Stimulated activated CD8-positive, alpha-beta memory T cell treated with anti-CD3 and anti-CD28 coated beads, Interleukin-15, amount 100 ng/mL, for 4 hours (primary cell): ENCODE data around the gene ADAMTS7.
"Not testable (repeated sequence)": the region's sequence is repeated elsewhere in the genome, so short reads cannot be mapped to it uniquely, and the experiment has no call there.

Experiments
- DNase-seq, 2 donors: peaks; one replicate each; pipeline ENCODE4 v3.0.0-alpha.2; 2020; ENCODE audit warnings: low read depth in 2 of 2

Gene ADAMTS7

DNA sequence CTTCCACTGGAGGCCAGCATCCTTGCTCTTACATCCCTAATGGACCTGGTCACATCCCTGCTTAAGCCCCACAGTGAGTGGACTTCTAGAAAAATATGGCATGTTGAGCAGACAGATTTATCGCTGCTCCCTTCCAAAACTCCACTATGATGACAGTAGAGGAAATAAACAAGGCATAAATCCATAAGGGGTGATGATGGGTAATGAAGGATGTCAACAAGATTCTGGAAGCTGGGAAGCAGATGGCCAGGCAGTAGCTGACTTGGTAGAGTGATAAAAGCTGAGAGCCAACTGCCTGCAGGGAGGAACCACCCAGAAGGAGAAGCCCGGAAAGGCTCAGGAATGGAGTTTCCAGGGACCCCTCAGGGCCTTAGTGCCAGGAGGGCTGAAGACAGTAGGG is 28.9 kb downstream of the ADAMTS7 start:
- not testable (repeated sequence) for DNase-seq

DNA sequence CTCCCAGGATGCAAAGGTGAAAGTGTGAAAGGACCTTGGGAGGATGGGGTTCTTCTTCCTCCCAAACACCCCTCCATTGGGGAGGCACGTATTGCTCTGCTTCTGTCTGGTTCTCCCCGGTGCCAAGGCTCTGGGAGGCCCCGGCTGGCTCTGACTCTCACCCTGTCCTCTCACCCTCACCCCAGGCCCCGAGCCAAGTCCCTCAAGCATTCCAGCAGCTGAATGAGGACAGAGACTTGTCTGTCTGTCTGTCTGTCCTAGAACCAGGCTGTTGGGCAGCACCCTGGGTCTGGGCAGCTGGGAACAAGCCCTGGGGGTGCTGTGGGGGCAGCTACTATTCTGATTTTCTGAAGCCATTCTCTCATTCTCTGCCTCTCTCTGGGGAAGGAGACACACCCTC is 29.9 kb downstream of the ADAMTS7 start:
- DNase-seq: not testable (repeated sequence)

DNA sequence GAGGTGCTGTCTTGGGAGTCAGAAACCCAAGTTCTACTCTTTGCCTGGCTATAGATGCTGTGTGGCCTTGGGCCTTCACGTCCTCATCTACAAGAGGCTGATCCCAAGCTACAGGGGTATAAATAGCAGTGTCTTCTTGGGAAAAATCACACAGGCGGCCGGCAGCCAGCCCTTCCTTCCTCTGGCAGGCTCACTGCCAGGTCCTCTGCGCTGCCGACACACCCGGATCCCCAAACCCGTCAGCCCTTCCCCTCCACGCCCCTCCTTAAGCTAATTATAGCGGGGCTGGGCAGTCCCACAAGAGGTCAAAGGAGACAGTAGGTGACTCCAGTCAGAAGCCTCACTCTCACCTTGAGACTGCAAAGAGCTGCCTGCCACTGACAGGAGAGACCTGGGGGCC is 31.3 kb downstream of the ADAMTS7 start:
- not testable (repeated sequence) for DNase-seq

DNA sequence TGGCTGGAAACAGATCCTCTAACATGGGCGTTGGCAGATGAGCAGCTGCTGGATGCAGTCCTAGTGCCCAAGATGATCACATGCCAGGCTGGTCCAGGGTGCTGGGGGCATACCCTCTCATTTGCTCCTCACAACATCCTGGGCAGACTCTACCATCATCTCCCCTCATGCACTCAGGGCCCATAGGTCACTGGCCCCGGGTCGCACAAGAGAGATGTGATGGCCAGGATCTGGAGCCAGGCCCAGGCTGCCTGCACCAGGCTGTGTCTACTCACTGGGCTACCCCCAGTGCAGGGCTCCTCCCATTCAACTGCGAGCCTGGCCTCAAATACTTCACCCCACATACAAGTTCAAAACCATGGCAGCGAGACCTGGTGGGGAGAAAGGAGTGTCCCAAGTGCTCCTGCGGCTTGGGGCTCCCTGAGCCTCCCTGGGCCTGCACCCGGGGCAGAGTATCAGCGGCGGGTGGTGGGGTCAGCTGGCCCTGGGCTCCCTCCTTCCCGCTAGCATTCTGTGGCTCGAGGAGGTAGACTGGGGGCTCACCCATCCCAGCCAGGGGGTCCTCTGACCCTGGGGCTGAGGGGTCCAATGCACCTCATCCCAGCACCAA is 32.0 kb downstream of the ADAMTS7 start:
- DNase-seq: not testable (repeated sequence)

DNA sequence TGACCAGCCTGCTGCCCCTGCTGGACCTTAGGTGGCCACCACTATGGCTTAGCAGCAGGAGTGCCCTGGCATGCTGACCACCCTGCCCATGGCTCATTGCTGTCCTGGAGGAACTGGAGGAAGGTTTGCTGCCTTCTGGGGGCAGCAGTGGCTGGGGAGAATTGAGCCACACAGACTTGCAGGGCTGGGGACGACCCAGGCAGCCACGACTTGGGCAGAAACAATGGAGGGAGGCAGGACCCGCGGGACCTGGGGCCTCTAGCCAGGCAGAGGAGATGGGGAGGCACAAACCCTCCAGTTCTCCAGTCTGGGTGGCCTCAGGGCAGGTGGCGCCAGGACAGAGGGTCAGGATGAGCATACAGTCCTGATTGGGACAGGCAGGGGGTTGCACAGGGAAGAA is 32.8 kb downstream of the ADAMTS7 start:
- no peak for DNase-seq

DNA sequence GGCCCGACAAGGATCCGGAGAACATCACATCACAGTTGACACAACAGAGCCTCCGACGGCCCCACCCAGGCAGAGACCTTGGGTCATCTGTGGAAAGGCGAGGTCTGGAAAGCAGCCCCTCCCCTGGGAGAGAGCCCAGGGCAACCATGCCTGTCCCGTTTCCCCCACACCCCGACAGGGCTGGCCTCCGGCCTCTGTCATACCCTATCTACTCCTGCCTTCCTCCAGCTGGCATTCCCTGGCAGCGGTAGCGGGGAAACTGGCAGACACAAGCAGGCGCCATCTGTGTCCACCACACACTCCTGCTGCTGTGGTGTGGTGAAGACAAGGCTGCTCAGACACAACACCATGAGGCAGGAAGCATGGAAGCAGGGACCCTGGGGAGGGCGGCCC is 33.3 kb downstream of the ADAMTS7 start:
- DNase-seq: not testable (repeated sequence)

DNA sequence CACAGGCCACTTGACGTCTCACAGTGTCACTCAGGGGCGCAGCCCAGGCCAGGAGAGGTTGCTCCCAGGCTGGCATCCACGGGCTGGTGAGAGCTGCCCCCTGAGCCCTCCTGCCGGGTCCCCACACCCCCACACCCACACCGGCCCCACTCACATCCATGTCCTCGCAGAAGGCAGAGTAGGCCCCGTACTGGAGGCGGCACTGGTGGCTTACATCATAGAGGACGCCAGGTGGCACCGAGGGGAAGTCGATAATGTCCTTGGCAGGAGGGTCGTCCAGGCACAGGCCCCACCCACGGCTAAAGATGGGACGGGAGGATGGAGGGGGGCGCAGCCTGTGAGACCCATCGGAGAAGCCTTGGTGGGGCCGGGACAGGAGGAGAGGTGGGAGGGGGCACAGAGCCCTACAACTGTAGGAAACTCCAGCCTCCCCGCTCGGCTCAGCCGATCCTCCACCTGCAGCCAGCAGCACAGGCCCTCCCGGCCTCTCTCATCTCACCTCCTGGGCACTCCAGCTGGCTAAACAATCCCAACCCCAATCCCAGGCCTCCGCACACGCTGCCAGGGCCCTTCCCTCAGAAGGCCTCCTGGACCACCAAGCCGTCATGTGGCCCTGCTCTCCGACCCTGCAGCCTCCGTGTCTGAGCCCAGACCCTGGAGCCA is 33.8 kb downstream of the ADAMTS7 start:
- DNase-seq: not testable (repeated sequence)

DNA sequence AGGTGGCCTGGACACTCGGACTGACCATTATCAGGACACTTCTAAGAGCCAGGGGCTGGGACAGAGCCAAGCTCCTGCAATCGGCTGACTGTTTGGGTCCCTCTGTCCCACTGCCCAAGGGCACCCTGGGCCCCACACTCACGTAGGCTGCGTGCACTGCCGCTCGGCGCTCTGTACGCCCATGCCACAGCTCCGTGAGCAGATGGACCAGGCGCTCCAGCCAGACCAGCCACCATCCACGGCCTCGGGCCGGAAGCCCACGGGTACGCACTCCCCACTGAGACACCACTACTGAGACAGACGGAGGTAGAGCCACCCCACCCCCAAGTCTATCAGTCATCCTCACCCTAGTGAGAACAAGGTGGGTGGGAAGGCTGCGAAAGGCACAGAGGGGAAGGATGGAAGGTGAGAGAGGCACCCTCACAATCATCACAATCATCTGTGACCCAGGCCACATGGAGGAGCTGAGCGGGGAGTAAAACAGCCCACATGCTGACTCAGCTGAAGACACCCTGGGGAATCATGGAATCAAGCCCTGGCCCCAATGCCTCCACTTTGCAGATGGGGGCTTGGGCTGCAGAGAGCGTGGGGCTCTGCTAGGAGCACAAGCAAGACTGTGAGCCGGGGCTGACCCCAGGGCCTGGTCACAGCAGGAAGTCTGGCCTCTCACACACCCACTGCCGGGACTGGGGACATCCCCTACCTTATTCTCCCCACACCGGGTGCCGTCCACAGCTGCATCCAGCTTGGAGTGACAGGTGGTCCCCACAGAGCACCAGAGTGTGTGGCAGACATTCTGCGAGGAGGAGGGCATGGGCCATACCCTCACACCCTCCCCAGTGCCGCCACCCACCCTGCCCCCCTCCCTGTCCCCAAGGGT is 35.0 kb downstream of the ADAMTS7 start:
- not testable (repeated sequence) for DNase-seq

DNA sequence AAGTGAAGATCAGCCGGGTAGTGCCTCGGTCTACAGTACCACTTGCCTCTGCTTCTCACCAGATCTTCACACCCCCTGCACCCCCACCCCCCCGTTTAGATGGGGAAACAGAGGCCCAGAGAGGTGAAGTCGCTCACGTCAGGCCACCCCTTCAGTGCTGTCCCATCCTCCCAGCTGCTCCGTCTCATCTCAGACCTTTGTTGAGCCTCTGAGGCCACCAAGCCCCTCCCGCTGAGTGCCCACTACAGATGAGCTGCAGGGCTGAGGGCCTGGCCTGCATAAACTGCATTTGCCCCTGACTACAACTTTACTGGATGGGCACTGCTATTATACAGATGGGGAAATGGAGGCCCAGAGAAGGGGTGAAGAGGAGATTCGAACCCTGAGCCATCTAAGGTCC is 35.8 kb downstream of the ADAMTS7 start:
- DNase-seq: no peak

DNA sequence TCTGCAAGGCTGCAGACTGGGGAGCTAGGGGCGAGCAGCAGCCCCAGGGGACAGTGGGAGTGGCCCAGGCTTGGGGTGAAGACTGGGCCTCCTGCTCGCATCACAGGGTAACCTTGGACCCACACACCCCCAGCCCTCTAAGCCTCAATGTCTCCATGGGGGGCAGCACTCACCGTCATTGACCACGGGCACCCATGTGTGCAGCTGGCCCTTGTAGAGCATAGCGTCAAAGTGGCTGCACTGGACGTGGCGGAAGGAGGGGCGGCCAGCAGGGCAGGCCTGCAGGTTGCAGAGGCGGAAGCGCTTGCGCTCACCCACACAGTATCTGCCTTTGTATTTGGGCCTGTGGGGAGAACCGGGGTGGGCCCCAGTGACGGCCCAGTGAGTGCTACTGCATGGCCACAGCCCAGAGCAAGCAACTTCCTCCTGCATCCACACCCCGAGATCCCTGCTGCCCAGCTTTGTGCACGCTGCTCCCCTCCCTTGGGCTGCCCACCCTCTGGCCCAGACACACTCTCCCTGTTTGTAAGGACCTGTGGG is 36.7 kb downstream of the ADAMTS7 start:
- DNase-seq: not testable (repeated sequence)

DNA sequence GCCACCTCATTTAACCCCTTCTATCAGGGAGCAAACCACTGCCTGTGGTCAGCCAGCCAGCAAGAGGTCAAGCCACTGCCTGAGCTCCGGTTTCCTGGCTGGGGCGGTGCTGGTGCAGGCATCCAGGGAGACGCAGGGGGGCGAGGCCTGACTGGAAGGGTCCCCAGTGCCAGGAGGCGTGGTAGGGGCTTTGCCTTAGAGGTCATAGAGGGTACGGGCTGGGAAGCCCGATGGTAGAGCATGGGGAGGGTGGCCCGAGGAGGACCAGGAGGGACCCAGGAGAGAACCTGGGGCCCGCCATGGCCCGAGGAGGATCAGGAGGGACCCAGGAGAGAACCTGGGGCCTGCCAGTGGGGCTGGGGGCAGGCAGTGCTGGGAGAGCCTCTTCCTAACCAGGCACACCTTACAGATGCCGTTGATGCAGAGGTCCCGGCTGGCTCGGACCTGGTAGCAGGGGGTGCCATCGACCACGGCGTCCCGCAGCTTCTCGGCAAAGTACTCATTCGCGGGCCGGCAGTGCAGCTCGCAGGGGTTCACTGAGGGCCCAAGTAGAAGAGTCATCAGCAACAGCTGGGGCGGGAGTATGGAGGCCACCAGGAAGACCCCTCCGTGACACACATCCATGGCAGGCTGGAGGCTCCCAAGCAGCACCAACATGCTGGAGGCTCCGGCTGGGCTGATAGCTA is 37.4 kb downstream of the ADAMTS7 start:
- DNase-seq: not testable (repeated sequence)

DNA sequence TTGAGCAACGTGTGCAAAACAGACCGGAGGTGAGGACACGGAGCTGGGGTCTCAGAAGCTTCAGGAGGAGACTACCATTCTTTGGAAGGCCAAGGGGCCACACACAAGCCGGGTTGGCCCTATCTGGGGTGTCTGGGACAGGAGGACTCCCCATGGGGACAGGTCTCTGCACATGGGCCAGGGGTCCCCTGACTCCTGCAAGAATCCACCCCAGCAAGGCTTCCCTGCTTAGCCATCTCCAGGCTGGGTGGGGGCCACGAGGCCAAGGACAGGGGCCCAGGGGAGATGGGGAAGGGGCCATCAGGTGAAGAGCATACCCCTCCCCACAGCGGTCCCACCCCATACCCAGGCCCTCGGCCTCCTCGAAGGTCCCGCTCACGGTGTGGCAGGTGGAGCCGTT is 38.5 kb downstream of the ADAMTS7 start:
- DNase-seq: no peak

DNA sequence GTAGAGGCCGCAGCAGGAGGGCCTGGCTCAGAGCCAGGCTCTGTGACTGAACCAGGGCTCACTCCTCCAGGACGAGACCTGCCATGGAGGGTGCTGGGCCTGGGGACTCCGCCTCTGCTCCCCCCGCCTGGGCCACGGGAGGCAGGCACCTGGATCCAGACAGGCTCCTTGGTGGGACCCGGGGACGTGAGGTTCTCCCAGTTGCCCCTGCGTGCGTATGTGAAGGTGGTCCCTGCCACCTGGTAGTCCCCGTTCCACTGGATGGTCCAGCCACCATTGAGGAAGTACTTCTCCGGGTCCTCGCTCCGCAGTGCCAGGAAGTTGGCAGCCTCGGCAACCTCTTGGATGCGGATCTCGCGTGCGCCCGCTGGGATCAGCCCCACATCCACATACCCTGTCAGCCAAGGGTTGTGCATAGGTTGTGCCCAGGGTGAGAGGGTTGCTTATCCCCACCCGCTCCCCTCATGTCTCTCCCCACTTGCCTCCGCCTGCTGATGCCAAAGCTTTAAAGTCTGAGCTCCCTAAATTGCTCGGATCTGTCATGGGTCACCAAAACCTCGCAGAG is 39.7 kb downstream of the ADAMTS7 start:
- not testable (repeated sequence) for DNase-seq

DNA sequence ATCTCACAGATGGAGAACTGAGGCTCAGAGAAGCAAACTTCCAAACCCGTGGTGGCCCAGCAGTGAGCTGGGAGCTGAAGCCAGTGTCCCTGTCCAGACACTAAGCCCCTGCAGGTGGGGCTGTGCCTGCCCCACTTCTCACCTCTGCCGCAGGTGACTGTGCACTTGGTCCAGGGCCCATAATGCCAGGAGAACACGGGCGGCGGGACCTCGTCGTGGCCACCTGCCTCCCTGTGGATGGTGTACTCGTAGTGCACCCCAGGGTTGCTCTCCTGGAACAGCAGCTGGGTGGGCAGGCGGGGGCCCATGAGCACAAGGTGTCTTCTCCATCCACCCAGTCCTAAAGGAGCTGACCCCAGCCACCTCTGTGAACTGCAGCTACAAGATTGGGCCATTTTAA is 40.2 kb downstream of the ADAMTS7 start:
- DNase-seq: not testable (repeated sequence)

DNA sequence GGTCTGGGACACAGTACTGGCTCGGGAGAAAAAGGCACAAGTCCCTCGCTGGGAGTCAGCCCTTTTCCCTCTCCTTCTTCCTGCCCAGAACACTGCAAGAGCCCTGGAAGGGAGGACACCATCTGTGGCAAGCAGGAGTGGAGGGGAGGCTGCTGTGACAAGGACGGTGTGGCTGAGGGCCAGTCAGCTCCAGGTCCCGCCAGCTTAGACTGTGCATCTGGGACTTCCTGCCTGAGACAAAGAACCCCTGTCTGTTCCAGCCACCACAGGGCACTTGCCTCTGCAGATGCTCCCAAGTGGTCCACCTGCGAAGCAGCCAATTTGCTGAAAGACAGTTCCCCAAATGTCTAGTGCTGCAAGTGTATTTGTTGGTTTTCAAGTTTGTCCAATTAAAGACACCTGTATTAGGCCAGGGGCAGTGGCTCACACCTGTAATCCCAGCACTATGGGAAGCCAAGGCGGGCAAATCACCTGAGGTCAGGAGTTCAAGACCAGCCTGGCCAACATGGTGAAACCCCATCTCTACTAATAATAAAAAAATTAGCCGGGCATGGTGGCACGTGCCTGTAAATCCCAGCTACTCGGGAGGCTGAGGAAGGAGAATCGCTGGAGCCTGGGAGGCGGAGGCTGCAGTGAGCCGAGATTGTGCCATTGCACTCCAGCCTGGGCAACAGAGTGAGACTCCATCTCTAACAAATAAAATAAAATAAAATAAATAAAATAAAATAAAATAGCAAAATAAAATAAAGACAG is 41.6 kb downstream of the ADAMTS7 start:
- not testable (repeated sequence) for DNase-seq

DNA sequence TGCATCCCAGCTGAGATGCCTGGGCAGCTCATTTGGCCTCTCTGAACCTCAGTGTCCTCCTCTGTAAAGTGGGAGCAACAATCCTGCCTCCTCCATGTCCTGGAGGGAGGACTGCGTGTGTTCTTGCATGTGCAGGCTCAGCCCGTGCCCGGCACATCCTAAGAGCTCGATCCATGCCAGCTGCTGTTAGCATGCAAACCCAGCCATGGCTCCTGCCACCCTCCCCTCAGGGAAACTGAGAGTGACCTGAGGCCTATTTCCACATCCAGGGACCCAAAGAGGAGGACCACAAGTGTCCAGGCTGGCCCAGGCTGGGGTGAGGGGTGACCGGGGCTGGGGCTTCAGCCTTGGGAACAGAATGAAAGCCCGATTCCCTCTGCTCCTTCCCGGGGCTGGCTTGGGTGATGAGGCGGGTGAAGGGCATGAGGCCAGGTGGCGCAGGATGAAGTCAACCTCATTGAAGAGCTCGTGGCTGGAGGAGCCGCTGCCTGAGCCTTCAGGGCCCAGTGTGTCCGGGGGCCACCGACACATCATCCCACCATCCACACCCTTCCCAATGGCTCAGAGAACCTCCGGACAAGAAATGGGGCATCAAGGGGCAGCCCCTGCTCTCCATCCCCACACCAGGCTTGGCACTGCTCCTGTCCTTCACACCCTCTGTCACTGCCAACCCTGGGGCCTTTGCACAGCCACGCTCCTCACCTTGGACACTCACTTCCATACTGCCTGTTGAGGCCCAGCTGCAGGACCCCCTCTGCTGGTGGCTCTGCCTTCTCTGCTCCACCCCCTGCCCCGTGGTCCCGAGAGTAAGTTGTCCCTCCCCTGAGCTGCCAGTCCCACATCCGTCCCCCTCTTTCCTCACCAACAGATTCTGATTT is 42.5 kb downstream of the ADAMTS7 start:
- no peak for DNase-seq

DNA sequence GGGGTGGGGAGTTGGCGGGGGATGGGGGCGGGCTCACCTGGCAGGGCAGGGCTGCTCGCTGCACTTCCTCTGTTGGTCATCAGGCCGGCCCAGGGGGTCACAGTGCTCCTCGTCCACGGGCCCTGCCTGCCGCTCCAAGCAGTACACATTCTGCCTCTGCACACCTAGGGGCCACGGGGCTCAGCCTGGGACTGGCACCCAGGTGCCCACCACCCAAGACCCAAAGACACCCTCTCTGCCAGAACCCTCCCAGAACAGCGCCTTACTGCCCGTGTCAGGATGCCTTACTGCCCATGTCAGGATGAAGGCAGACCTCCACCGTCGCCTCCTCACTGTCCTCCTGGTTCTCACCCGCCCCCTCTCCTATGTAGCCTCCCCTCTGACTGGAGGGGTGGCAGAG is 43.2 kb downstream of the ADAMTS7 start:
- DNase-seq: no peak

DNA sequence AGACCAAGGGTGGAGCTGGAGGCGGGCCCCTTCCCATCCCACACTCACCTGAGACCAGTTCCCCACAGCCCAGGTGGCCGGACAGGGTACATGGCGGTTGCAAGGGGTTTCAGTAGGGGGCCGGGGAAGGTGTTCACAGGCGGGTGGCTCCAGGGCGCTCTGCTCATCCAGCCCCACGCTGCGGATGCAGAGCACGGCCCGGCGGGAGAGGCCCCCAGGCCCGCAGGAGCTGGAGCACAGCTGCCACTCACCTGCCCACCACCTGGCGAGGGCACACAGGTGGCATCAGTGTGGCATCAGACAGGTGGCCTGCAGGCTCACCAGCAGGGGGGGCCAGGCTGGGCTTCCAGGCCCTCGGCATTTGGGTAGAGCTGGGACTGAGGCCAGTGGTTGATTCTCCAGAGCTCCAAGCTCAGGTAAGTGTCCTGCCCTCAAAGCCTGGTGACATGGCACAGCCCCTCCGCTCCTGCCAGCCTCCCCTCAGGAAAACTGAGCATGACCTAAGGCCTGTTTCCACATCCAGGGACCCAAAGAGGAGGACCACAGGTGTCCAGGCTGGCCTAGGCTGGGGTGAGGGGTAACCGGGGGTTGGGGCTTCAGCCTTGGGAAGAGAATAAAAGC is 43.8 kb downstream of the ADAMTS7 start:
- no peak for DNase-seq

DNA sequence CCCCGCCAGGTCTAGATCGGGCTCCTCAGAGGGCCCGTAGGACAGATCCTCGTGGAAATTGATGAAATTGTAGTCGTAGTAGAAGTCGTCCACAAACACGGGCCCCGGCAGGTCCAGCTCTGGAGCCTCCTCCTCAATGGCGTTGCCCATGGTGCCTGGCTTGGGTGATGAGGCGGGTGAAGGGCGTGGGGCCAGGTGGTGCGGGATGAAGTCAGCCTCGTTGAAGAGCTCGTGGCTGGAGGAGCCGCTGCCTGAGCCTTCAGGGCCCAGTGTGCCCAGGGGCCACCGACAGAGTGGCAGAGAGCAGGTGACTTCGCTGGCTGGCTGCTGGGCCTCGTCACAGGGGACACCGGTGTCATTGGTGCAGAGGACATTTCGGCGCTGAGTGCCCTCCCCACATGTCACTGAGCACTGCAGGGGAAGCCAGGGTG is 44.6 kb downstream of the ADAMTS7 start:
- DNase-seq: not testable (repeated sequence)
